Loucy (cell line): ENCODE measurements around the gene PDE4D.

Source experiments
- CTCF ChIP-seq: fragments of 200-600 bp; sonication (generic); conservative IDR thresholded peaks from 2 replicates; pipeline ENCODE4 v1.5.1; 2014; ENCODE audit warnings: mild to moderate bottlenecking, antibody characterized with exemption, low read length
- EZH2phosphoT487 ChIP-seq: fragments of 200-600 bp; IDR thresholded peaks from 2 replicates; pipeline ENCODE4 v1.6.1; 2018; ENCODE audit warnings: antibody characterized with exemption, mild to moderate bottlenecking, moderate library complexity, borderline replicate concordance

DNA sequence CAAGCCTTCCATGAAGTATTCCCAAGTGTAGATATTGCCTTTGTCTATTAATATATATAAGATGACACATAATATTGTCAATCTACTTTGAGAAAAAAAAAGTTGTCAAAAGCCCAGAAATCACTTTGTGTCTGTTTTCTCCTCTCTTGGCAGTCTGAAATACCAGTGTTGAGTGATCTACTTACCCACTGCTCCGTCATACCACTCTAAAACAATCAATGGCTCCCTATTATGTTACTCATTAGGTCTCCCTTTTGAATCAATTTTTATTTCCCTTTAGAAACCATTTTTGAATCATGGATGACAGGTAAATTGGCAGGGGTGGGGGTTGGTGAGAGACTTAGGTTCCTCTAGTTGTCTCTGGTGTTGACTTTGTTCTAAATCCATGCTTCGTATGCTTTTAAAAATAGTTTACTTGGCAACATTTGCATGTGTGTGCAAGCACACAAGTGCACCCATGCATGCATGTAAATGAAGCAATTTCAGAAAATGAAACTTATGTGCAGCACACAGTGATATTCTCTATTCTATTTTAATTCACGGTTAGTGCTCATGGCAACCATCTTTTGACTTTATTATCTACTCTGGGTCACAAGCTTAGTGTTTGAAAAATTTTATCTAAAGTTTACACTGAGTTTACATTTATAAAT, 931.8 kb downstream of the PDE4D start:
- TF ChIP-seq CTCF (no peak), EZH2phosphoT487 (no peak)
